Spleen (tissue), 7 donors: ENCODE results near the gene TSKS.

Experiments used
- POLR2A ChIP-seq, 3 donors: fragments of 450-650 bp; IDR thresholded peaks; one replicate each; pipeline ENCODE4 v1.5.1; 2017; ENCODE audit warnings: antibody characterized with exemption in 3 of 3, mild to moderate bottlenecking in 1 of 3
- POLR2AphosphoS5 ChIP-seq, 3 donors: sonication (generic); formaldehyde crosslinking; IDR thresholded peaks; one replicate each; pipeline ENCODE4 v1.5.1; 2017; ENCODE audit warnings: antibody characterized with exemption in 3 of 3
- TF ChIP-seq, protein P1 (sequence below), 11 experiments: fragments of 200-600 bp in 7 of 11; fragments of 450-650 bp in 4 of 11; sonication (generic) in 4 of 11; IDR thresholded peaks in 8 of 11; conservative IDR thresholded peaks in 3 of 11; 1 replicate in 7 of 11; 2 replicates in 4 of 11; pipeline versions ENCODE4 v1.4.0 to v1.8.0; 2016 to 2021; ENCODE audit warnings: antibody characterized with exemption in 11 of 11, inconsistent platforms in 4 of 11, mild to moderate bottlenecking in 1 of 11
- donor health status: DM: no; HTN: no; CAD: no; lungs with moderate emphysema.
- donor health status: DM: no; HTN: no; CAD: no.
- donor health status: DM: no; HTN: no; CAD: no.

DNA sequence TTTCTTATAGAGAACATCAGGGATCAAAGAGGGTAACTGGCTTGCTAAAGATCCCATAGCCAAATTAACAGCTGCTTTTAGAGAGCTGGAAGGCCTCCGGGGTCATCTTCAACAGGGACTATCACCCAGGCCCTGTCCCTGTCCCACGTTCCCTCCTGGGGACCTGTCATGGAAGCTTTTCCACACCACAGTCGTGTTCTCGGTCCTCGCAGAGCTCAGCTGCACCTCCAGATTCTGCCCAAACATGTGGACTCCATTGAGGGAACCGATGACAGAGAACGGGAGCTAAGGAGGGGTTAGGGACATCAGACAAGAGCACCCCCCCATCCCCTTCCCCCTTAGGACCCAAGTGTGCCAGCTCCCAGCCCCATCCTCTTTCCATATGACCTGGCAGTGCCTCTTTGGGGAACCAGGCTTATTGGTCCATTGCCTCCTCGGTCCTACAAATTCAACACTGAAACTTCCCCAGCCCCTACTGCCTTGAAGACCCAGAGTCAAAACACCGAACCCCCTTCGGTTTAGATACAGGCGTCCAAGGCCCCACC lies 49.4 kb upstream of the TSKS start:
- TF ChIP-seq, protein P1, sequence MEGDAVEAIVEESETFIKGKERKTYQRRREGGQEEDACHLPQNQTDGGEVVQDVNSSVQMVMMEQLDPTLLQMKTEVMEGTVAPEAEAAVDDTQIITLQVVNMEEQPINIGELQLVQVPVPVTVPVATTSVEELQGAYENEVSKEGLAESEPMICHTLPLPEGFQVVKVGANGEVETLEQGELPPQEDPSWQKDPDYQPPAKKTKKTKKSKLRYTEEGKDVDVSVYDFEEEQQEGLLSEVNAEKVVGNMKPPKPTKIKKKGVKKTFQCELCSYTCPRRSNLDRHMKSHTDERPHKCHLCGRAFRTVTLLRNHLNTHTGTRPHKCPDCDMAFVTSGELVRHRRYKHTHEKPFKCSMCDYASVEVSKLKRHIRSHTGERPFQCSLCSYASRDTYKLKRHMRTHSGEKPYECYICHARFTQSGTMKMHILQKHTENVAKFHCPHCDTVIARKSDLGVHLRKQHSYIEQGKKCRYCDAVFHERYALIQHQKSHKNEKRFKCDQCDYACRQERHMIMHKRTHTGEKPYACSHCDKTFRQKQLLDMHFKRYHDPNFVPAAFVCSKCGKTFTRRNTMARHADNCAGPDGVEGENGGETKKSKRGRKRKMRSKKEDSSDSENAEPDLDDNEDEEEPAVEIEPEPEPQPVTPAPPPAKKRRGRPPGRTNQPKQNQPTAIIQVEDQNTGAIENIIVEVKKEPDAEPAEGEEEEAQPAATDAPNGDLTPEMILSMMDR (IDR thresholded peaks at IDR 0.05 in 8 of 11, conservative IDR thresholded peaks at IDR 0.05 in 3 of 11), result no peak
- no peak for TF ChIP-seq POLR2A (IDR thresholded peaks at IDR 0.05)
- no peak for TF ChIP-seq POLR2AphosphoS5 (IDR thresholded peaks at IDR 0.05)
